ENCODE data around the gene CFAP65.

CFAP65 gene

GRCh38 chr2:219026946-219027345, 14.4 kb downstream of the CFAP65 start:
- Histone ChIP-seq H3K9ac (ENCODE audit: low read length) (no peak overlapping the region), H3K4me1 (ENCODE audit: control insufficient read depth, insufficient read depth, low read length) (no peaks in the 10 kb centered on the region), H3K4me3 (ENCODE audit: low read length) (no peak overlapping the region), H3K27me3 (ENCODE audit: control insufficient read depth, insufficient read depth, low read length) (peaks cover 10% of the 10 kb centered on the region), H3K9me3 (ENCODE audit: control insufficient read depth, low read length) (no peaks in the 10 kb centered on the region), H3K36me3 (ENCODE audit: control insufficient read depth, insufficient read depth, low read length) (no peaks in the 10 kb centered on the region)

GRCh38 chr2:219025637-219026585, 15.4 kb downstream of the CFAP65 start:
- no peak overlapping the region for H3K9ac ChIP-seq (ENCODE audit: low read length)
- no peaks in the 10 kb centered on the region for H3K36me3 ChIP-seq (ENCODE audit: control insufficient read depth, insufficient read depth, low read length)
- no peaks in the 10 kb centered on the region for H3K4me1 ChIP-seq (ENCODE audit: control insufficient read depth, insufficient read depth, low read length)
- H3K9me3 ChIP-seq (ENCODE audit: control insufficient read depth, low read length), result no peaks in the 10 kb centered on the region
- no peak overlapping the region for H3K4me3 ChIP-seq (ENCODE audit: low read length)
- H3K27me3 ChIP-seq (ENCODE audit: control insufficient read depth, insufficient read depth, low read length), result peaks cover 13% of the 10 kb centered on the region

GRCh38 chr2:219024059-219024458, 17.3 kb downstream of the CFAP65 start:
- Histone ChIP-seq H3K4me1 (ENCODE audit: control insufficient read depth, insufficient read depth, low read length) (no peaks in the 10 kb centered on the region), H3K27me3 (ENCODE audit: control insufficient read depth, insufficient read depth, low read length) (peaks cover 14% of the 10 kb centered on the region), H3K9ac (ENCODE audit: low read length) (no peak overlapping the region), H3K9me3 (ENCODE audit: control insufficient read depth, low read length) (no peaks in the 10 kb centered on the region), H3K4me3 (ENCODE audit: low read length) (no peak overlapping the region), H3K36me3 (ENCODE audit: control insufficient read depth, insufficient read depth, low read length) (no peaks in the 10 kb centered on the region)

GRCh38 chr2:219023045-219023605, 18.2 kb downstream of the CFAP65 start:
- H3K27me3 ChIP-seq (ENCODE audit: control insufficient read depth, insufficient read depth, low read length), result peaks cover 16% of the 10 kb centered on the region
- no peak overlapping the region for H3K4me3 ChIP-seq (ENCODE audit: low read length)
- no peaks in the 10 kb centered on the region for H3K4me1 ChIP-seq (ENCODE audit: control insufficient read depth, insufficient read depth, low read length)
- H3K9me3 ChIP-seq (ENCODE audit: control insufficient read depth, low read length), result no peaks in the 10 kb centered on the region
- no peaks in the 10 kb centered on the region for H3K36me3 ChIP-seq (ENCODE audit: control insufficient read depth, insufficient read depth, low read length)
- no peak overlapping the region for H3K9ac ChIP-seq (ENCODE audit: low read length)

- no peaks in the 10 kb centered on the region for H3K9me3 ChIP-seq (ENCODE audit: control insufficient read depth, low read length)
- H3K27me3 ChIP-seq (ENCODE audit: control insufficient read depth, insufficient read depth, low read length), result peaks cover 16% of the 10 kb centered on the region
- no peak overlapping the region for H3K9ac ChIP-seq (ENCODE audit: low read length)
- no peaks in the 10 kb centered on the region for H3K36me3 ChIP-seq (ENCODE audit: control insufficient read depth, insufficient read depth, low read length)
- no peaks in the 10 kb centered on the region for H3K4me1 ChIP-seq (ENCODE audit: control insufficient read depth, insufficient read depth, low read length)
- H3K4me3 ChIP-seq (ENCODE audit: low read length), result no peak overlapping the region
These were observed 18.7 kb downstream of the CFAP65 start for GRCh38 chr2:219022616-219023015.

GRCh38 chr2:219022041-219022440, 19.3 kb downstream of the CFAP65 start:
- Histone ChIP-seq H3K36me3 (ENCODE audit: control insufficient read depth, insufficient read depth, low read length) (no peaks in the 10 kb centered on the region), H3K9ac (ENCODE audit: low read length) (no peak overlapping the region), H3K4me3 (ENCODE audit: low read length) (no peak overlapping the region), H3K9me3 (ENCODE audit: control insufficient read depth, low read length) (no peaks in the 10 kb centered on the region), H3K27me3 (ENCODE audit: control insufficient read depth, insufficient read depth, low read length) (peaks cover 16% of the 10 kb centered on the region), H3K4me1 (ENCODE audit: control insufficient read depth, insufficient read depth, low read length) (no peaks in the 10 kb centered on the region)

GRCh38 chr2:219021591-219021990, 19.7 kb downstream of the CFAP65 start:
- H3K4me1 ChIP-seq (ENCODE audit: control insufficient read depth, insufficient read depth, low read length), result no peaks in the 10 kb centered on the region
- no peaks in the 10 kb centered on the region for H3K36me3 ChIP-seq (ENCODE audit: control insufficient read depth, insufficient read depth, low read length)
- H3K9me3 ChIP-seq (ENCODE audit: control insufficient read depth, low read length), result no peaks in the 10 kb centered on the region
- peaks cover 16% of the 10 kb centered on the region for H3K27me3 ChIP-seq (ENCODE audit: control insufficient read depth, insufficient read depth, low read length)
- no peak overlapping the region for H3K4me3 ChIP-seq (ENCODE audit: low read length)
- no peak overlapping the region for H3K9ac ChIP-seq (ENCODE audit: low read length)

- no peak overlapping the region for H3K9ac ChIP-seq (ENCODE audit: low read length)
- no peak overlapping the region for H3K4me3 ChIP-seq (ENCODE audit: low read length)
- no peaks in the 10 kb centered on the region for H3K36me3 ChIP-seq (ENCODE audit: control insufficient read depth, insufficient read depth, low read length)
- H3K27me3 ChIP-seq (ENCODE audit: control insufficient read depth, insufficient read depth, low read length), result peaks cover 16% of the 10 kb centered on the region
- H3K4me1 ChIP-seq (ENCODE audit: control insufficient read depth, insufficient read depth, low read length), result no peaks in the 10 kb centered on the region
- no peaks in the 10 kb centered on the region for H3K9me3 ChIP-seq (ENCODE audit: control insufficient read depth, low read length)
These were observed 20.5 kb downstream of the CFAP65 start for GRCh38 chr2:219020604-219021365.

GRCh38 chr2:219019436-219019835, 21.9 kb downstream of the CFAP65 start:
- H3K27me3 ChIP-seq (ENCODE audit: control insufficient read depth, insufficient read depth, low read length), result peaks cover 16% of the 10 kb centered on the region
- H3K9ac ChIP-seq (ENCODE audit: low read length), result no peak overlapping the region
- no peaks in the 10 kb centered on the region for H3K9me3 ChIP-seq (ENCODE audit: control insufficient read depth, low read length)
- no peaks in the 10 kb centered on the region for H3K4me1 ChIP-seq (ENCODE audit: control insufficient read depth, insufficient read depth, low read length)
- no peaks in the 10 kb centered on the region for H3K36me3 ChIP-seq (ENCODE audit: control insufficient read depth, insufficient read depth, low read length)
- no peak overlapping the region for H3K4me3 ChIP-seq (ENCODE audit: low read length)

- Histone ChIP-seq H3K9ac (ENCODE audit: low read length) (no peak overlapping the region), H3K9me3 (ENCODE audit: control insufficient read depth, low read length) (no peaks in the 10 kb centered on the region), H3K36me3 (ENCODE audit: control insufficient read depth, insufficient read depth, low read length) (no peaks in the 10 kb centered on the region), H3K27me3 (ENCODE audit: control insufficient read depth, insufficient read depth, low read length) (peaks cover 16% of the 10 kb centered on the region), H3K4me3 (ENCODE audit: low read length) (no peak overlapping the region), H3K4me1 (ENCODE audit: control insufficient read depth, insufficient read depth, low read length) (no peaks in the 10 kb centered on the region)
These were observed 22.6 kb downstream of the CFAP65 start for GRCh38 chr2:219018726-219019125.

- H3K27me3 ChIP-seq (ENCODE audit: control insufficient read depth, insufficient read depth, low read length), result peaks cover 13% of the 10 kb centered on the region
- H3K9ac ChIP-seq (ENCODE audit: low read length), result no peak overlapping the region
- no peaks in the 10 kb centered on the region for H3K9me3 ChIP-seq (ENCODE audit: control insufficient read depth, low read length)
- no peaks in the 10 kb centered on the region for H3K4me1 ChIP-seq (ENCODE audit: control insufficient read depth, insufficient read depth, low read length)
- H3K4me3 ChIP-seq (ENCODE audit: low read length), result no peak overlapping the region
- no peaks in the 10 kb centered on the region for H3K36me3 ChIP-seq (ENCODE audit: control insufficient read depth, insufficient read depth, low read length)
These were observed 23.0 kb downstream of the CFAP65 start for GRCh38 chr2:219018286-219018685.

Data from mucosa of stomach (tissue), 1 donor.